ENCODE measurements around the gene P2RY2.
"Not testable (repeated sequence)": the region's sequence is repeated elsewhere in the genome, so short reads cannot be mapped to it uniquely, and the experiment has no call there.

Gene P2RY2

DNA sequence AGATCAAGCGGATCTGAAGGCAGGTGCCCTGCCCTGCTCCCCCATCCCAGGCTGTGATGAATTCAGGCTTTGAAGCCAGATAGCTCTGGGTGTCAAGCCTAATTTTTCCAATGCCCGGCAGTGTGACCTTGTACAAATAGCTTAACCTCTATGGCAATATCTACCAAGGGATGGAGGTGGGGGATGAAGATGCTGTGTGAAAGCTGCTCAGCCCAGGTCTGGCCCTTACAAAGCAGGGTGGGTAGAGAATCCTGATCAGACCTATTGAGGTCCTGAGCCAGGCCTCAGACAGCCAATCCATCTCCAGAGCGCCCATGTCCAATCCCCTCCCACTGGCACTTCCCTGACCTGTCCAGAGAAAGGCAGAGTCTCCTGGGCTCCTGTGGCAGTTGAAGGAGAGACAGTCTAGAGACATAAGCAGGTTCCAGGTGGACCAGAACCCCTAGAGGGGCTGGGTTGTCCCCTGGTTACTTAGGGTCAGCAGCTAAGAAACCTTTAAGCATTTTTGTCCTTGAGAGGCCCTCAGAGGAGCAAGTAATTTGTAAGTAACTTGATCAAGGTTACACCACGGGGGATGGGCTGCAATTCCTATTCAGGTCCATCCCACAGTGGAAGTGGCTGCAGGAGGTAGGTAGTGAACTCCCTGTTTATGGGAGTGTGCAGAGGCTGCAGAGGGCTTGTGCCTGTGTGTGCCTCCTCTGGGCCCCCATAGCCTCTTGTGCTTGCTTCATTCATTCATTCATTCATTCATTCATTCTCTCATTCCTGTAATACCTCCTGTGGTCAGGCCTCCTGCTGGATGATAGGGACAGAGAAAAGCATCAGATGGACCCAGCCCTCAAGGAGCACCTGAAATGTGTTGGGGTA, 10.4 kb downstream of the P2RY2 start:
- no peak for DNase-seq

DNA sequence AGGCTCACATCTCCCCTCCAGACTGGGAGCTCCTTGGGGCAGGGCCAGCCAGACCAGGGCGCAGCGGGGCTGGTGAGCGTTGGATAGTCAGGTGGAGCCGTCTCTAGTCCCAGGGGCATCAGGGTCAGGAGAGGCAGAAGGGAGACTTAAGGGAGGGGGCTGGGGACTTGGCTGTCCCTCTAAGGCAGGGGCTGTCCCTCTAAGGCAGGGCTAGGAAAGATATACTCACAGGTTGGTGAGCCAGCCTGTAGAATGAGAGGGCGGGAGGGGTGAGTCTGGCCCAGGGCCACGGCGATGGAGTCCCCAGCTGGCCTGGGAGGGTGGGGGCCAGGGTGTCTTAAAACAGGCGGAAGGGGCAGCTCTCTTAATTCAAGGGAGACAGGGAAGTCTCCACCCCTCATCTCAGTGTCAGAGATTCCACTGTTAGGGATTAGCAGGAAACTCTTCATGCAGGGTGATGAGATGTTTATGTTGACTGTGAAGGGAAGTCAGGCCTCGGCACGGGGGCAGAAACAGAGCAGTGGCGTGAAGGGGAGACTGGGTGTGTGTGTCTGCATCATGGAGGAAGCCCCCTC, 11.3 kb downstream of the P2RY2 start:
- no peak for DNase-seq

DNA sequence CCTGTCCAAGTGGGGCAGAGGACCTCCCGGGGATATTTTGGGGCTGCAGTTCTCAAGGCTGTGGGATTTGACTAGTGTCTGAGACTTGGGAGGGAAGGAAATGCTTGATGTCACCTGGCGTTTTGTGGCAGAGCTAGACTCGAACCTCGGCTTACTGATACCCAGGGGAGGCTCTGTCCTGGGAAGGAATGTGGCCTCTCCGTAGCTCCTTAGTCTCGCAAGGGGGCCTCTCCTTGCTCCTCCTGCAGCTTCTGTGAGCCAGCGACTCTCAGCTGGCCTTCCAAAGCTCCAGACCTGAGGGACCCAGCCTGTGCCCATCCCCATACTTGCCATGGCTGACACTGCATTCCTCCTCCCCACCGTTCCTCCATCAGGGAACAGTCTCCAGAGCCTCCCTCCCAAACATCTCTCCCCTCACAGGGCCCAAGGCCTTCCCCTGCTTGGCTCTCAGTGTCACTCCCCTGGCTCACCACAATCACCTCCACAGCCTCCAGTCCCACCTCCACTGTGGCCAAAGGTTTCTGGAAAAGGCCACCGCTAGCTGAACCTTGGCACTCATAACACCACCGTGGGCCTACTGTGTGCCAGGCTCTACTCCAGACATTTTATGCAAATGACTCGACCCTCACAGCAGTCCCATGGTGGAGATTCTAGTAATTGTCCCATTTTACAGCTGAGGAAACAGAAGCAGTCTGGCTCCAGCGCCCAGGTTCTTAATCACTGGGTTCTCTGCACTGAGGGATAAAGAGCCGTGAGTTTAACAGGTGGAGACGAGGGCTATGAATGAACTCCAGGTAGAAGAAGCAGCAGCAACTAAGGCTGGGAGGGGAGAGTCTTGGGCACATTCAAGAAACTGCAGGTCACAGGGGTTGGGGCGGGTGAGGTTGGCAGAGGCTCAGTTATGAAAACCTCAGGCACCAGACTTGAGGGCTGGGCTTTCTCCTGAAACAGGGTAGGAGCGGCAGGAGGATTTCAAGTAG, 12.1 kb downstream of the P2RY2 start:
- DNase-seq = no peak

DNA sequence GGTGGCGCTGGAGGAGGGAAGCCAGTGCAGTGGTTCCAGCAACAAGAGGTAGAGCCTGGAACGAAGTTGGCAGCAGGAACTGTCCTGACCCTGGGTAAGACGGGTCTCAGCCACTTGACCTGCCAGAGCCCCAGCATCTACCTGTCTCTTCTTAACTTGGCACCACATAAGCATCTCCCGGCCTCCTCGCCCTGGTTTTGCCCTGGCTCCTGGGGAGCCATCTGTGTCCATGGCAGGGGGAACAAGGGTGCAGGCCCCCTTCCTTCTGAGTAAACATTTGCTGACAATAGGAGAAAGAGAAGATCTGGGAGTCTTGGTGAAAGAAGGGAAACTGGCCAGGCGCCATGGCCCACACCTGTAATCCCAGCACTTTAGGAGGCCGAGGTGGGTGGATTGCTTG, 12.8 kb downstream of the P2RY2 start:
- no peak for DNase-seq

DNA sequence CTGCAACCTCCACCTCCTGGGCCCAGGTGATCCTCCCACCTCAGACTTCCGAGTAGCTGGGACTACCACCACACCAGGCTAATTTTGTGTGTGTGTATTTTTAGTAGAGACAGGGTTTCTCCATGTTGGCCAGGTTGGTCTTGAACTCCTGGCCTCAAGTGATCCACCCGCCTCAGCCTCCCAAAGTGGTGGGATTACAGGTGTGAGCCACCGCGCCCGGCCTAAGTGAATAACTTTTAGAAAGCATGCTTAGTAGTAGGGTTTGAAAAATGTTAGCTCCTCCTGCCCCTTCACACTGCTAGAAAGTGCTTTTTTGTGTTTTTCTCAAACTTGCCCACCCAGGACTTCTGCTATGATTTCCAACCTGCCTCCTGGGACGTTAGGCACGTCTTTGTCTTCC, 14.4 kb downstream of the P2RY2 start:
- not testable (repeated sequence) for DNase-seq

DNA sequence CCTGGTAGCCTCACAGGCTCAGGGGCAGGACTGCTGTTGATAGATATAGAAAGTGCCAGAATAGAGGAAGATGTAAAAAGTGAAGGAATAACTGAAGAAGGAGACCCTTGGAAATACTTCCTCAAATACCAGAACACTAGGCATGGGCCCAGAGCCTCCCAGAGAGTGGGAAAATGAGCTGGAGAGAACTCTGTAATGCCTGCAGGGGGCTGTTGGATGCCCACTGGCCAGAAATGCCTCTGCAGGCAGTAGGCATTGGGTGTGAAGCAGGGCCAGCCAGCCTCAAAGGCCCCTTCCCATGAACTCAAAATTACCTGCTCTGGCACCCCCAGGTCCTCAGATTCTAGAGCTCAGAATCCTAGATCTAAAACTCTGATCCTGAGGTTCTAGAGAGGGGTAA, 15.1 kb downstream of the P2RY2 start:
- DNase-seq = no peak

DNA sequence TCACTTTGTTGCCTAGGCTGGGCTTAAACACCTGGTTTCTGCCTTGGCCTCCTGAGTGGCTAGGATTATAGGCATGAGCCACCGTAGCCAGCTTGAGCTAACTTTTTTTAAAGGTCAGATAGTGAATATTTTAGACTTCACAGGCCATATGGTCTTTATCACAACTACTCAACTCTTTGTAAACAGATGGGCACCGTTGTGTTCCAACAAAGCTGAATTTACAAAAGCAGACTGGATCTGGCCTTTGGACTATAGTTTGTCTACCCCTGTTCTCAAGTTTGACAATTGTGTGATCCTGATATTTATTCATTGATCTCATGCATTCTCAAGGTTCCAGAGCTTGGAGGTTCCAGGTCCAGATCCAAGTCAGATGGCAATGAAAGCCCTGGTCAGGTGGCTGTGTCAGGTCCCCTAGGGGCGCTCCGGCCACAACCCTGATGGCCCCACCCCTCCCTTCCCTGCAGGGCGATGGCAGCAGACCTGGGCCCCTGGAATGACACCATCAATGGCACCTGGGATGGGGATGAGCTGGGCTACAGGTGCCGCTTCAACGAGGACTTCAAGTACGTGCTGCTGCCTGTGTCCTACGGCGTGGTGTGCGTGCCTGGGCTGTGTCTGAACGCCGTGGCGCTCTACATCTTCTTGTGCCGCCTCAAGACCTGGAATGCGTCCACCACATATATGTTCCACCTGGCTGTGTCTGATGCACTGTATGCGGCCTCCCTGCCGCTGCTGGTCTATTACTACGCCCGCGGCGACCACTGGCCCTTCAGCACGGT, 15.8 kb downstream of the P2RY2 start:
- DNase-seq = no peak

DNA sequence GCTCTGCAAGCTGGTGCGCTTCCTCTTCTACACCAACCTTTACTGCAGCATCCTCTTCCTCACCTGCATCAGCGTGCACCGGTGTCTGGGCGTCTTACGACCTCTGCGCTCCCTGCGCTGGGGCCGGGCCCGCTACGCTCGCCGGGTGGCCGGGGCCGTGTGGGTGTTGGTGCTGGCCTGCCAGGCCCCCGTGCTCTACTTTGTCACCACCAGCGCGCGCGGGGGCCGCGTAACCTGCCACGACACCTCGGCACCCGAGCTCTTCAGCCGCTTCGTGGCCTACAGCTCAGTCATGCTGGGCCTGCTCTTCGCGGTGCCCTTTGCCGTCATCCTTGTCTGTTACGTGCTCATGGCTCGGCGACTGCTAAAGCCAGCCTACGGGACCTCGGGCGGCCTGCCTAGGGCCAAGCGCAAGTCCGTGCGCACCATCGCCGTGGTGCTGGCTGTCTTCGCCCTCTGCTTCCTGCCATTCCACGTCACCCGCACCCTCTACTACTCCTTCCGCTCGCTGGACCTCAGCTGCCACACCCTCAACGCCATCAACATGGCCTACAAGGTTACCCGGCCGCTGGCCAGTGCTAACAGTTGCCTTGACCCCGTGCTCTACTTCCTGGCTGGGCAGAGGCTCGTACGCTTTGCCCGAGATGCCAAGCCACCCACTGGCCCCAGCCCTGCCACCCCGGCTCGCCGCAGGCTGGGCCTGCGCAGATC, 16.5 kb downstream of the P2RY2 start:
- no peak for DNase-seq

DNA sequence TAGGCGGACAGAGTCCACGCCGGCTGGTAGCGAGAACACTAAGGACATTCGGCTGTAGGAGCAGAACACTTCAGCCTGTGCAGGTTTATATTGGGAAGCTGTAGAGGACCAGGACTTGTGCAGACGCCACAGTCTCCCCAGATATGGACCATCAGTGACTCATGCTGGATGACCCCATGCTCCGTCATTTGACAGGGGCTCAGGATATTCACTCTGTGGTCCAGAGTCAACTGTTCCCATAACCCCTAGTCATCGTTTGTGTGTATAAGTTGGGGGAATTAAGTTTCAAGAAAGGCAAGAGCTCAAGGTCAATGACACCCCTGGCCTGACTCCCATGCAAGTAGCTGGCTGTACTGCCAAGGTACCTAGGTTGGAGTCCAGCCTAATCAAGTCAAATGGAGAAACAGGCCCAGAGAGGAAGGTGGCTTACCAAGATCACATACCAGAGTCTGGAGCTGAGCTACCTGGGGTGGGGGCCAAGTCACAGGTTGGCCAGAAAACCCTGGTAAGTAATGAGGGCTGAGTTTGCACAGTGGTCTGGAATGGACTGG, 17.2 kb downstream of the P2RY2 start:
- DNase-seq = no peak

DNA sequence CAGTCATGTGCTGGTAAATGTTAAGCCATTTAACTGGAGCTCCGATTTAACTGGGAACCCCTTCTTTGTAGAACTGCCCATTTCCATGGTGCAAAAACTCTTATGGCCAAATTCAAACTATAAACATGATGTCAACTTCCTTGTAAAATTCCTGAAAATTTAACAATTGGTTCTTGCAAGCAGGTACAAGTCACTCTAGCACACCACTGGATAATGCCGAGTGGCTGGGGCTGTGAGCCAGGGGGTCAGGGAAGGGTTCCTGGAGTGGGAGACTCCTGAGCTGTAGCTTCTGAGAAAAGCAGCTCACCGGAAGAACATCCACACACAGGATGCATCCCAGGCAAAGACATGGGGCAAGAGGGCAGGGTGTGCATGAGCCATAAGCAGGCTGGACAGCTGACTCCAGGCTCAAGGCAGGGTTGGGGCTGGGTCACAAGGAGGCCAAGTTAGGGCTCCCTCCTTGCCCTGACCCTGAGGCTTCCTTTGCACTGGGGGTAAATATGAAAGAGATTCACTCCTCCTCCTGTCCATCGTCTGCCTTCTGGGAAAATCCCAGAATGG, 18.2 kb downstream of the P2RY2 start:
- no peak for DNase-seq

DNA sequence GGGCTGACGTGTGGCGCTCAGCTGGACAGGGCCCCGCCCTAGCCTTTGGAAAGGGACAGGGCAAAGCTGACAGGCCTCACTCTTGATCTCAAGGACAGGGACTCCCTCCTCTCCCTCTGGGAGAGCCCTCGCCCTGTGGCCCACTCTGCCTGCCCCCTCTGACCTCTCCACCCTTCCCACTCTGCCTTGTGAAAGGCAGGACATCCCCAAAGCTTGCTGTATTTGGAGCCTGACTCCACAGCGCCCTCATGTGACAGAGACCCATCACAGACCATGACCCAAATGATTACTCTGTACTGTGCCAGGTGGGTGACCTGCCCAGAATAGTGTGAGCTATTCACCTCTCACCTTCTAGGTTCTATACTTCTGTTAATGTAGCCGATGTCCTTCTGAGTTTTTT, 18.8 kb downstream of the P2RY2 start:
- peak; percentile 24 for DNase-seq

DNA sequence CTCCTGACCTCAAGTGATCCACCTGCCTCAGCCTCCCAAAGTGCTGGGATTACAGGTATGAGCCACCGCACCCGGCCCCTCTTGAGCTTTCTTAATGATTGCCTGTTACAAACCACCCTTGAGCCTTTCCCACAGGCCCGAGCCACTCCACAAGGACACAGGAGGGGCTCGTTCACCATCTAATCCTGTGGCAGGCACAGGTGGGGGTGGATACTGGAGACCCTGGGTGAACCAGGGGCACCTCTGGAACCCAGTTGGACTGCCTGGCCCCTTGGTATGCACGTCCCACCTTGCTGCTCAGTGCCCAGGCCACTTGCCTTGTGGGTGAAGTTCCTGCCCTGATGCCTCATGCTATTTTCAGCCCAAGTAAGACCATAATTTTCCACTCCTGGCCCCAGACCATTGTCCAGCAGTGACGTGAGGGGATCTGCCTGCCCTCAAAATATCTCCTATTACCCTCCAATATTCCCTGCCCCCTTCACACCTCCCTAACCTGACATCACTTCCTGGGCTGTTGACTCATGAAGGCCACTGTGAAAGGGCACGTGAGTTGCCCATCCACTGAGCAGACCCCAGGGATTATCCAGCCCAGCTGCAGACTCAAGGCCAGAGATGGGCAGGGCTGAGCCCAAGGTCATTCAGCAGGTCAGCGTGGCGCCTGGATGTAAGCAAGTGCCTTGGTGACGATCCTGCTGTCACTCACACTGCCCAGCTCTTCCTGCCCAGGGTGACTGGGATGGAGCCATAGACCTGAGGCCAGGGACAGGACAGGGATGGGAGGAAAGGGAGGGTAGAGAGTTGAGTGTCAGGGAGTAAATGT, 19.6 kb downstream of the P2RY2 start:
- DNase-seq = peak; percentile 59

DNA sequence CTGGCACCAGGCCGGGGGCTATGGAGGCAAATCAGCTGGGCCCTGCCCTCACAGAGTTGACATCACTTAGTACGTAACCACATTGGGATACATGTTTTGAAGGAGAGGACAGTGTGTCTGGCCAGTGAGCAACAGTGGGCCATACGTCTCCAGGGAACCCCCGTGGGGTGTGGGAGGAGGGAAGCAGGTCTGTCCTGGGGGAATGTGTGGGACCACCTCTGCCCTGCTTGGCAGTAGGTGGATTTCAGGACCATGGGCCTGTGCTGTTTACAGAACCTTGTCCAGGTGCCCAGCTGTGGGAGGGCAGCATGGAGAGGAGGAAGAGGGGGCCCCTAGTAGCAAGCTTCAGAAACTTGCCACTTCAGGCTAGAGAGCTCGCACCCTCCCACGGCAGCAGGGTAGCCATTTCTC, 21.0 kb downstream of the P2RY2 start:
- DNase-seq = no peak

DNA sequence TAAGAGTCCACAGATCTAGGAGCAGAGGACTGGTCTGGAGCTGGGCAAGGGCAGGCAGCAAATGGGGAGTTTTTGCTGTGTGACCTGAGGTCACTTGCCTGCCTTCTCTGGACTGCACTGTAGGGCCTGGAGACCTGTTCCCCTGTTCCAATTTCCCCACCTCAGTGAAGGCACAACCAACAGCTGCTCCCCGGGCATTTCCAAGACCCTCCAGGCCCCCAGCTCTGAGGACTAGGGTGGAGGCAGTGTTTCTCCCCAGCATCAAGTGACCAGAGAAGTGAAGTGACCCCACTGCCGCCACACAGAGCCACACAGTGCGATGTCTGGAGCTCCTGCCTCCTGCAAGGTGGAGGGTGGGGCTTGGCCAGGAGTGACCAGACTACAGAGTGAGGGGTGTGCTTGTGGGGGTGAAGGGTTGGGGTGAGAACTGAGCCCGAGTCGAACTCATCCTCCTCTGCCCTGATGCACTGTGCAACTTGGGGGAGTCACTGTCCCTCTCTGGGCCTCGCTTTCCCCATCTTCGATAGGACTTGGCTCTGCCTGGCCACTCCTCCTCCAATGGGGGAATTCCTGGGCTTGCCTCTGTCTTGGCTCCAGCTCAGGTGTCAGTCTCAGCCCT, 21.6 kb downstream of the P2RY2 start:
- no peak for DNase-seq

DNA sequence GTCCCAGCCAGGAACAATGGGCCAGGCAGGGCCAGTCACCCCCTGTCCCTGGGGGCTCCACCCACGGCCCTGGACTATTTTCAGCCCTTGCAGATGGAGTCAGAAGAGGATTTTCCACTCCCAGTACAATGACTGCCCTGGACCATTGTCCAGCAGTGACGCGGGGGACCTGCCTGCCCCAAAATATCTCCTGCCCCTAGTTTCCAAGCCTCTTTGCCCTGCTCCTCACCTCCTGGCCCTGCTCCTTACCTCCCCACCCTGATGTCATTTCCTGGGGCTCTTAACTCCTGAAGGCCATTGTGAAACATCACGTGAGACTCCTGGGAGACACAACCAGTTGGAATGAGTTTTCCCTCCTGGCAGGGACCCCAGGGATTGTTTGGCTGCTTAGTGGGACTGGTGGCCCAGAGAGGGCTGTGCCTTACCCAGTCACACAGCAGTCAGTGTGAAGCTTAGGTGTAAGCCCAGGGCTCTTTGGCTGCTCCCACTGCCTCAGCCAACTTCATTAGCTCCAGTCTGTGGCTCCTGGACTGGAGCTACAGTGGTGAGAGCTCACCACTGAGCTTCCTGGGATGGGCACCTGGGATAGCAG, 22.2 kb downstream of the P2RY2 start:
- DNase-seq = peak; percentile 52

DNA sequence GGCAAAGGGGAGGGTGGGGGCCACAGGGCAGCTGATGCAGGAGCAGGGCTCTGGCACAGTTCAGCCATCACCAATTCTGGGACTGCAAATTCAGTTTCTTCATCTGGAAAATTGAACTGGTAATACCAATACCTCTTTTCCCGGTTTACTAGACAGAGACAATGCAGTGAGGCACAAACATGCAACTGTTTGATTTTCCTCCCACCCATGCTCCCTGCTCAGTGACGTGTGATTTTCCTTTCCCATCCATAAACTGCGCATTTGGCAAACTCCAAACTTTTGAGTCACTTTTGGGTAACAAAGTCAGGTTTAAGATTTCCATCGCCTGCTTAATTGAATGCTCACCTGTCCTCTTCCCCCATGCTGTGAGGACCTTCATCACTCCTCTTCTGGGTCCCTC, 23.2 kb downstream of the P2RY2 start:
- DNase-seq = no peak

DNA sequence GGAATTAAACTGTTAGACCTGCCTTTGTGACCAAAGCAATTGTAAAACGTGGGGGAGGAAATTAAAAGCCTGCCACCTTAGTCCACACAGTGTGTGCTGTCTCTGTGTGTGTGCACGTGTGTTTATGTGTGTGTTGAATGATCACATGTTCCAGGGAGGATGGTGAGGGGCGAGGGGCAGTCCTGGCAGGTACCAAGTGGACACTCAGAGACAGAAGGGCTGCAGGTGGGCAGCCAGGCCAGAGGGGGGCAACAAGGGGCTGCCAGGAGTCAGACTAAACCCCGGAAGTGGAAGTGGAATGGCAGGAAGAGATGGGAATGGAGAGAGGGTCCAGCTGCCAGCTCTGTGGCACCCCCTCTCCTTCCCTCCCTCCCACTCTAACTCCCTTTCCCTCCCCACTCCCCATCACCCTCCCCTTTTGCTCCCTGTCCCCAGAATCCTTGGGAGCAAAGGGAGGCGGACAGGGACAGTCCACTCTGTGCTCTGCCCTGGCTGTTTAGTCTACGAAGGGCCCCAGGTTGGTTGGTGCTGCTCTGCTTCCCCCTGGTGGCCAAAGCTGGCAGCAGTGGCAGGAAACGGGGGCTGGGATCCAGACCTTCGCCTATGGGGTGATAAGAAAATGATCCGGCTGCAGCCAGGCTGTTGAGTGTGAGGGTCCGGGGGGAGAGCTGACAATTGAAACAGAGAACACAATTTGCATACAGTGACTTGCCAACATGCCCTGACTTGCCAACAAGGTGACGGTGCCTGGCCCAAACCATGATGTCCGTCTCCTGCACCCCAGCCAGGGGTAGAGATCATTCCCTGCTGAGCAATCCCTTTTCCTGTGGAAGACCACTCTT, 24.4 kb downstream of the P2RY2 start:
- peak; percentile 77 for DNase-seq

DNA sequence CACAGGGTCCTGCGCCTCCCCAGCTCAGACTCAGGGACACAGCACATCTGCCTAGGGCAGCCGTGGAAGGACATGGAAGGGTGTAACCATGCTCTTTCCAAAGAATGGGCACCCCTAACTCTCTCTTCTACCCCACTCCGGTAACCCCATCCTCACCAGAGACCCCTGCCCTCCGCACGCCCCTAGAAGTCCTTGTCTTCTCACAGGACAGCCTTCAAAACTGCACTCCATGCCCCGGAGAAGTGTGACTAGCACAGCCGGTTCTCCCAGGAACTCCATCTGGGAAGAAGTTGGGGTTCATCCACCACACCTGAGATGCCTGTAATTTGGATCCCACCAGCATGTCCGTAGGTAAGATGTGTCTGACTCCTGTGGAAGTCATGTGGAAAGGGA, 25.0 kb downstream of the P2RY2 start:
- DNase-seq = no peak

Data from fibroblast of skin of back (primary cell).